Measurements from ENCODE around the gene RPA1.

RPA1 gene

GRCh38 chr17:1946021-1946932 lies 116.5 kb downstream of the RPA1 start:
- no peak for DNase-seq (ENCODE audit: low spot score)
- no peak overlapping the region for H3K4me3 ChIP-seq
- H3K27ac ChIP-seq = no peak overlapping the region
- TF ChIP-seq, protein P1, sequence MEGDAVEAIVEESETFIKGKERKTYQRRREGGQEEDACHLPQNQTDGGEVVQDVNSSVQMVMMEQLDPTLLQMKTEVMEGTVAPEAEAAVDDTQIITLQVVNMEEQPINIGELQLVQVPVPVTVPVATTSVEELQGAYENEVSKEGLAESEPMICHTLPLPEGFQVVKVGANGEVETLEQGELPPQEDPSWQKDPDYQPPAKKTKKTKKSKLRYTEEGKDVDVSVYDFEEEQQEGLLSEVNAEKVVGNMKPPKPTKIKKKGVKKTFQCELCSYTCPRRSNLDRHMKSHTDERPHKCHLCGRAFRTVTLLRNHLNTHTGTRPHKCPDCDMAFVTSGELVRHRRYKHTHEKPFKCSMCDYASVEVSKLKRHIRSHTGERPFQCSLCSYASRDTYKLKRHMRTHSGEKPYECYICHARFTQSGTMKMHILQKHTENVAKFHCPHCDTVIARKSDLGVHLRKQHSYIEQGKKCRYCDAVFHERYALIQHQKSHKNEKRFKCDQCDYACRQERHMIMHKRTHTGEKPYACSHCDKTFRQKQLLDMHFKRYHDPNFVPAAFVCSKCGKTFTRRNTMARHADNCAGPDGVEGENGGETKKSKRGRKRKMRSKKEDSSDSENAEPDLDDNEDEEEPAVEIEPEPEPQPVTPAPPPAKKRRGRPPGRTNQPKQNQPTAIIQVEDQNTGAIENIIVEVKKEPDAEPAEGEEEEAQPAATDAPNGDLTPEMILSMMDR (IDR thresholded peaks at IDR 0.05) = no peak

- no peak for DNase-seq (ENCODE audit: low spot score)
- TF ChIP-seq, protein P1 (IDR thresholded peaks at IDR 0.05) = no peak
- Histone ChIP-seq H3K4me3 (no peak overlapping the region), H3K27ac (no peak overlapping the region)
Observed at GRCh38 chr17:1947229-1947742, 117.5 kb downstream of the RPA1 start.

DNA sequence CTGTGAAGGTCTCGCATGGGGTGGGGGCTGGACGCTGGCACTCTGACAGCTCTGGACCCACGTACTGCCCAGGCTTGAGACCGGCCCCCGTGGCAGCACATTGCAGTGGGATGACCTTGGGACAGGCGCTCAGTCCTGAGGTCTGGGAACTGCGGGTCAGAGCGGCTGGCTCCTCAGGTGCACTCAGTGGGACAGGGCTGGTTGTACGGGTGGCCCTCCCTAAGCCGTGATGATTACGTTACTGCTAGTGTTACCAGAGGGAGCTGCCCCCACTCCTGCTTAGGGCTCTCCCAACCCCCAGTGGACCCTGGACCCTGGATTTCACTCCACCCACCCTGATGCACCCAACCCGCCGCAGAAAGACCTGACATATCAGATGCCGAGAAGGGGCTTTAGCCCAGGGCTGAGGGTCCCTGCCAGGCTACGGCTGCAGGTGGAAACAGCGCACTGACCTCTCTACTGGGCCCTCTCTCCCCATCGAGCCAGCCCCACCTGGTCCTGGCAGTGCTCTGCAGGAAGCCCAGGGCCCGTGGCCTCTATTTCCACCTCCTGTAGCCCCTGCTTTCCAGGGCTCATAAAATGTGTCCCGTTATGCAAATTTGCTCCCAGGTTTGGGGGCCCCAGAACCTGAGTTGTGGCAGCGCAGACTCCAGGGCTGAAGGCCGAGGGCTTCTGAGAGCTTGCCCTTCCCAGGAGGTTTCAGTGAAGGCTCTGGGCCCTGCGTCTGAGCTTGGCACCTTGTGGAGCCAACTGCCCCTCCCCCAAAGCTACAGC lies 118.1 kb downstream of the RPA1 start:
- H3K27ac ChIP-seq = no peak overlapping the region
- H3K4me3 ChIP-seq = no peak overlapping the region
- TF ChIP-seq, protein P1 (IDR thresholded peaks at IDR 0.05) = no peak
- DNase-seq (ENCODE audit: low spot score) = no peak

DNA sequence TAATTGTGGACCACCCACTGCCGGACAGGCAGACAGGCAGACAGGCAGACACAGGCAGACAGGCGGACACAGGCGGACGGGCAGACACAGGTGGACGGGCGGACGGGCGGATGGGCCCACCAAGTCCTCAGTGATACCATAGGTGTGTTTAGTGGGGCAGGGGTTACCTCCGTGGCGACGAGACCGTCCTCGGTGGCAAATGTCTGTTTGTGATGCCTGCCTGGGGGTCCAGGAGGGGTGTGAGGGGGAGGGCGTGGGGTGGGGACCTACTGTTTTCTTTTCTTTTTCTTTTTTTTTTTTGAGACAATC lies 118.7 kb downstream of the RPA1 start:
- no peak overlapping the region for H3K4me3 ChIP-seq
- H3K27ac ChIP-seq = no peak overlapping the region
- DNase-seq (ENCODE audit: low spot score) = no peak
- TF ChIP-seq, protein P1 (IDR thresholded peaks at IDR 0.05) = no peak
